A549 (cell line): Measurements from ENCODE around the gene SLC39A10. TPM values are rescaled to one million over a fixed set of nuclear protein-coding genes. Genes with fewer than 3 reads are reported as not detected.

Source experiments
- ATAC-seq, 2 experiments: fragments of 200-7000 bp in 1 of 2; fragments of >200 bp in 1 of 2; cut with Nextera tagmentation in 1 of 2; cut with Tn5 transposase in 1 of 2; 3 replicates each; pipeline versions ENCODE4 v1.8.0 to v1.9.1; 2018 to 2020; ENCODE audit warnings: mild to moderate bottlenecking in 1 of 2, moderate library complexity in 1 of 2
- CTCF ChIA-PET: fragments of 300-600 bp; sonication (Branson Sonifier 250); formaldehyde crosslinking; extraction: SDS; loops from one replicate; lab custom pipeline; 2021; ENCODE audit warnings: antibody characterized with exemption, inconsistent platforms; lab: Yijun Ruan, JAX
- POLR2A ChIA-PET: fragments of 350-600 bp; formaldehyde crosslinking; extraction: SDS; loops from one replicate; lab custom pipeline; 2021; ENCODE audit warnings: antibody characterized with exemption, inconsistent platforms; lab: Yijun Ruan, JAX
- DNase-seq, 2 experiments: peaks; one replicate each; pipeline versions ENCODE4 v3.0.0 to v3.0.0-alpha.2; 2011 to 2016; ENCODE audit warnings: low read depth in 1 of 2, low spot score in 1 of 2
- FAIRE-seq: peaks from 2 replicates; lab custom pipeline; 2011; peaks lifted over from hg19 to GRCh38; lab: Jason Lieb, UNC
- H3K27ac ChIP-seq, 2 experiments: fragments of >200 bp; sonication (Bioruptor Twin); formaldehyde crosslinking; 3 replicates each; pipeline ENCODE4 v1.5.1; 2016 to 2017
- H3K4me1 ChIP-seq: fragments of >200 bp; sonication (Bioruptor Twin); formaldehyde crosslinking; 3 replicates; pipeline ENCODE4 v1.6.1; 2016
- H3K4me2 ChIP-seq: fragments of >200 bp; sonication (Bioruptor Twin); formaldehyde crosslinking; 3 replicates; pipeline ENCODE4 v1.6.1; 2016
- H3K4me3 ChIP-seq: fragments of >200 bp; sonication (Bioruptor Twin); formaldehyde crosslinking; 3 replicates; pipeline ENCODE4 v1.5.1; 2016
- H3K9me3 ChIP-seq: fragments of >200 bp; sonication (Bioruptor Twin); formaldehyde crosslinking; 3 replicates; pipeline ENCODE4 v1.6.1; 2016
- BHLHE40 ChIP-seq: IDR thresholded peaks from 2 replicates; pipeline ENCODE4 v1.6.1; 2012; ENCODE audit warnings: low read depth, low read length, inconsistent platforms
- CBX2 ChIP-seq: fragments of 200-600 bp; sonication (generic); IDR thresholded peaks from 2 replicates; pipeline ENCODE4 v1.6.1; 2016; ENCODE audit warnings: low read depth, mild to moderate bottlenecking, borderline replicate concordance
- CHD2 ChIP-seq: fragments of 150-350 bp; IDR thresholded peaks from 2 replicates; pipeline ENCODE4 v1.6.1; 2014; ENCODE audit warnings: low read length; ENCODE audit not compliant: partially characterized antibody
- EHF ChIP-seq: fragments of 250-450 bp; sonication (Bioruptor Pico); IDR thresholded peaks from 2 replicates; pipeline ENCODE4 v1.5.0; 2020; ENCODE audit warnings: mild to moderate bottlenecking
- ESRRA ChIP-seq: fragments of 150-350 bp; IDR thresholded peaks from 2 replicates; pipeline ENCODE4 v1.6.1; 2014; ENCODE audit warnings: mild to moderate bottlenecking, low read length, borderline replicate concordance
- FOSL2 ChIP-seq, 2 experiments: fragments of 450-650 bp in 1 of 2; fragments of >200 bp in 1 of 2; sonication (Bioruptor Twin) in 1 of 2; formaldehyde crosslinking; IDR thresholded peaks; 2 replicates each; pipeline versions ENCODE4 v1.5.0 to v1.6.1; 2016 to 2020; ENCODE audit warnings: mild to moderate bottlenecking in 1 of 2, moderate library complexity in 1 of 2
- HDAC2 ChIP-seq: fragments of 200-600 bp; sonication (generic); IDR thresholded peaks from 2 replicates; pipeline ENCODE4 v1.6.1; 2016
- HEYL ChIP-seq: fragments of 250-450 bp; sonication (Bioruptor Pico); IDR thresholded peaks from 2 replicates; pipeline ENCODE4 v1.8.0; 2021; ENCODE audit warnings: mild to moderate bottlenecking, moderate library complexity
- HOXB13 ChIP-seq: fragments of 250-450 bp; sonication (Bioruptor Pico); IDR thresholded peaks from 2 replicates; pipeline ENCODE4 v1.5.0; 2020; ENCODE audit warnings: low read depth, mild to moderate bottlenecking, moderate library complexity
- MAFK ChIP-seq: fragments of 450-650 bp; IDR thresholded peaks from 2 replicates; pipeline ENCODE4 v1.6.1; 2014; ENCODE audit not compliant: partially characterized antibody
- NR3C1 ChIP-seq: fragments of >200 bp; sonication (Bioruptor Twin); formaldehyde crosslinking; IDR thresholded peaks from 3 replicates; pipeline ENCODE4 v1.6.1; 2017
- PBX3 ChIP-seq: IDR thresholded peaks from 2 replicates; pipeline ENCODE4 v1.6.1; 2012
- RAD21 ChIP-seq, 2 experiments: fragments of >200 bp in 1 of 2; sonication (Bioruptor Twin) in 1 of 2; formaldehyde crosslinking in 1 of 2; IDR thresholded peaks in 1 of 2; conservative IDR thresholded peaks in 1 of 2; 2 replicates in 1 of 2; 3 replicates in 1 of 2; pipeline ENCODE4 v1.6.1; 2012 to 2018; ENCODE audit warnings: inconsistent platforms in 1 of 2
- REST ChIP-seq: fragments of 200-600 bp; sonication (generic); IDR thresholded peaks from 2 replicates; pipeline ENCODE4 v1.6.1; 2016; ENCODE audit warnings: antibody characterized with exemption, mild to moderate bottlenecking, moderate library complexity
- SMC3 ChIP-seq: fragments of >200 bp; sonication (Bioruptor Twin); formaldehyde crosslinking; IDR thresholded peaks from 3 replicates; pipeline ENCODE4 v1.6.1; 2018; ENCODE audit warnings: inconsistent platforms
- TFCP2L1 ChIP-seq: fragments of 250-450 bp; sonication (Bioruptor Pico); IDR thresholded peaks from 2 replicates; pipeline ENCODE4 v1.5.0; 2021; ENCODE audit warnings: mild to moderate bottlenecking
- TP53 ChIP-seq: fragments of 250-450 bp; sonication (Bioruptor Pico); IDR thresholded peaks from 2 replicates; pipeline ENCODE4 v1.5.0; 2021; ENCODE audit warnings: mild to moderate bottlenecking, moderate library complexity
- WGBS: methylation state at CpG from one replicate; pipeline ENCODE4 v1.1.6; 2017; ENCODE audit errors: missing lambda C conversion rate; 5-methylcytosine and 5-hydroxymethylcytosine counted together
- polyA plus RNA-seq, 4 experiments: library from polyadenylated mRNA; depleted of rRNA in 3 of 4; stranded (reverse); fragments of >200 nt; fragmentation: RNase III in 1 of 4; extraction: RNeasy Plus Mini Kit Qiagen cat#74134 plus additional on column Dnase treatment in 1 of 4; gene quantifications; 2 replicates in 3 of 4; 3 replicates in 1 of 4; pipeline ENCODE4 v1.2.3, GENCODE V29; 2011 to 2017

SLC39A10 gene
- polyA plus RNA-seq, 2 of the 4 experiments (the other 2 are of a cell fraction) = 38.4 to 42.6 TPM

GRCh38 chr2:195709901-195710806 lies 53.1 kb downstream of the SLC39A10 start:
- 75% methylated on average over 2 of the region's 2 CpGs for WGBS
- TF ChIP-seq ESRRA = no peak
- TF ChIP-seq REST = no peak
- TF ChIP-seq HOXB13 = no peak
- no peak for TF ChIP-seq FOSL2 (IDR thresholded peaks at IDR 0.05)
- TF ChIP-seq FOSL2 (CRISPR knock-in tag; IDR thresholded peaks at IDR 0.05) = peak; percentile 19; the same call in 1 of the 2 replicates
- TF ChIP-seq NR3C1 = no peak
- no peak for TF ChIP-seq TFCP2L1 (CRISPR knock-in tag)
- no peak for TF ChIP-seq SMC3
- no peak for TF ChIP-seq TP53
- ATAC-seq = no peak
- H3K9me3 ChIP-seq = no peaks in the 10 kb centered on the region
- H3K4me2 ChIP-seq = 0 out of 3 replicates have a peak overlapping the region, but pooled peaks have one; percentile 7
- no peak for FAIRE-seq
- DNase-seq = no peak
- POLR2A ChIA-PET = no interaction called here
- H3K4me1 ChIP-seq = peaks cover 23% of the 10 kb centered on the region
- CTCF ChIA-PET = no interaction called here
- no peak overlapping the region for H3K4me3 ChIP-seq
- H3K27ac ChIP-seq = no peak overlapping the region

- peaks cover 14% of the 10 kb centered on the region for H3K4me1 ChIP-seq
- no peak overlapping the region for H3K4me3 ChIP-seq
- DNase-seq = no peak
- POLR2A ChIA-PET = no interaction called here
- no peak overlapping the region for H3K4me2 ChIP-seq
- no peak for TF ChIP-seq TP53
- no peak for TF ChIP-seq CHD2
- H3K9me3 ChIP-seq = no peaks in the 10 kb centered on the region
- no peak for ATAC-seq
- H3K27ac ChIP-seq = no peak overlapping the region
- CTCF ChIA-PET = no interaction called here
- FAIRE-seq = no peak
Measured at GRCh38 chr2:195711478-195711877, 54.5 kb downstream of the SLC39A10 start.

GRCh38 chr2:195716466-195716865 lies 59.4 kb downstream of the SLC39A10 start:
- H3K4me2 ChIP-seq = no peak overlapping the region
- ChIA-PET CTCF (no interaction called here), POLR2A (no interaction called here)
- FAIRE-seq (no peak), DNase-seq (no peak), ATAC-seq (no peak)
- no peak overlapping the region for H3K4me3 ChIP-seq
- H3K27ac ChIP-seq = no peak overlapping the region
- no peaks in the 10 kb centered on the region for H3K4me1 ChIP-seq
- no peaks in the 10 kb centered on the region for H3K9me3 ChIP-seq
- 89% methylated on average over 4 of the region's 4 CpGs for WGBS
- peak; percentile 53 for TF ChIP-seq MAFK
- TF ChIP-seq CBX2 = no peak
- TF ChIP-seq PBX3 = no peak
- TF ChIP-seq, all 56 proteins: peak for 1

GRCh38 chr2:195721042-195721441 lies 64.0 kb downstream of the SLC39A10 start:
- Histone ChIP-seq H3K4me3 (no peak overlapping the region), H3K4me2 (no peak overlapping the region), H3K9me3 (no peaks in the 10 kb centered on the region), H3K4me1 (no peaks in the 10 kb centered on the region), H3K27ac (no peak overlapping the region)
- ATAC-seq = no peak
- 90% methylated on average over 2 of the region's 2 CpGs for WGBS
- ChIA-PET POLR2A (no interaction called here), CTCF (interaction anchor here (0.7 kb wide), 1 partner anchor 412 kb away, joined by 3 read pairs; no protein-coding TSS in a partner anchor)
- FAIRE-seq = no peak
- DNase-seq = no peak
- no peak for TF ChIP-seq BHLHE40
- no peak for TF ChIP-seq HEYL (CRISPR knock-in tag)
- TF ChIP-seq EHF (CRISPR knock-in tag) = no peak
- no peak for TF ChIP-seq RAD21 (conservative IDR thresholded peaks at IDR 0.05 in 1 of 2, IDR thresholded peaks at IDR 0.05 in 1 of 2)
- no peak for TF ChIP-seq HDAC2
- TF ChIP-seq NR3C1 = no peak
- TF ChIP-seq, all 56 proteins: peak for 0
